Suppressor macrophage treated with lipopolysaccharide for 1 hour (primary cell): Measurements from ENCODE around the gene SHANK1.

Source experiments
- DNase-seq, 3 donors: peaks; one replicate each; pipeline ENCODE4 v3.0.0-alpha.2; 2020 to 2022

SHANK1 gene

GRCh38 chr19:50711196-50711595, 8.4 kb downstream of the SHANK1 start:
- no peak for DNase-seq

- no peak for DNase-seq
Measured at GRCh38 chr19:50710612-50711011, 9.0 kb downstream of the SHANK1 start.

- no peak for DNase-seq
Measured at GRCh38 chr19:50710094-50710493, 9.5 kb downstream of the SHANK1 start.

- DNase-seq, result no peak
Measured at GRCh38 chr19:50708179-50708879, 11.3 kb downstream of the SHANK1 start.

- DNase-seq, result no peak
Measured at GRCh38 chr19:50706387-50706786, 13.2 kb downstream of the SHANK1 start.

- DNase-seq, result peak; percentile 70 to 80 (median 78)
Measured at GRCh38 chr19:50705422-50706019, 14.1 kb downstream of the SHANK1 start.

GRCh38 chr19:50703915-50704796, 15.4 kb downstream of the SHANK1 start:
- DNase-seq, result peak in 1 of 3 donors; percentile 28

- peak; percentile 75 to 86 (median 78) for DNase-seq
Measured at GRCh38 chr19:50702871-50703829, 16.5 kb downstream of the SHANK1 start.

GRCh38 chr19:50702158-50702870, 17.3 kb downstream of the SHANK1 start:
- DNase-seq, result no peak

GRCh38 chr19:50701367-50701985, 18.1 kb downstream of the SHANK1 start:
- DNase-seq, result no peak

GRCh38 chr19:50697414-50698124, 22.0 kb downstream of the SHANK1 start:
- DNase-seq, result no peak

GRCh38 chr19:50696094-50696483, 23.5 kb downstream of the SHANK1 start:
- DNase-seq, result no peak

- peak in 2 of 3 donors; percentile 38 to 58 for DNase-seq
Measured at GRCh38 chr19:50695251-50696093, 24.1 kb downstream of the SHANK1 start.

- no peak for DNase-seq
Measured at GRCh38 chr19:50694815-50695145, 24.8 kb downstream of the SHANK1 start.

- no peak for DNase-seq
Measured at GRCh38 chr19:50693064-50693975, 26.3 kb downstream of the SHANK1 start.

- DNase-seq, result no peak
Measured at GRCh38 chr19:50690439-50690838, 29.2 kb downstream of the SHANK1 start.

- no peak for DNase-seq
Measured at GRCh38 chr19:50688766-50689165, 30.8 kb downstream of the SHANK1 start.

- no peak for DNase-seq
Measured at GRCh38 chr19:50686310-50687032, 33.1 kb downstream of the SHANK1 start.
